ENCODE measurements around the gene TOP3A. TPM values are rescaled to one million over a fixed set of nuclear protein-coding genes. Genes with fewer than 3 reads are reported as not detected.

The TOP3A gene
- total and polyA plus RNA-seq, 2 experiments from 2014 or later, result 21.7 to 76.7 TPM

GRCh38 chr17:18315961-18316360 is 1.2 kb upstream of the TOP3A start:
- peak overlapping the region; percentile 99 for H3K4me3 ChIP-seq
- peaks cover 38% of the 10 kb centered on the region for H3K4me1 Mint-ChIP-seq
- H3K36me3 ChIP-seq (ENCODE audit: insufficient read depth), result peaks cover 11% of the 10 kb centered on the region; the same call in 1 of the 2 replicates
- TF ChIP-seq EZH2 (IDR thresholded peaks at IDR 0.05; ENCODE audit: low read depth, unreplicated experiment) (no peak), JUNB (IDR thresholded peaks at IDR 0.05; ENCODE audit: unreplicated experiment) (no peak), NANOG (IDR thresholded peaks at IDR 0.05; ENCODE audit: borderline replicate concordance) (no peak), POLR2AphosphoS5 (IDR thresholded peaks at IDR 0.05; ENCODE audit: low read depth) (no peak), EZH2phosphoT487 (IDR thresholded peaks at IDR 0.05; ENCODE audit: unreplicated experiment) (no peak), CTCF (conservative IDR thresholded peaks at IDR 0.05; ENCODE audit: low read depth in 2 of 2) (no peak), ETS1 (IDR thresholded peaks at IDR 0.05) (no peak), REST (IDR thresholded peaks at IDR 0.05; ENCODE audit: unreplicated experiment) (no peak)
- H3K36me3 Mint-ChIP-seq (ENCODE audit: low read depth), result peaks cover 49% of the 10 kb centered on the region
- H3K27me3 ChIP-seq (ENCODE audit: insufficient read depth), result no peaks in the 10 kb centered on the region
- ATAC-seq (no peak), DNase-seq (ENCODE audit: low spot score) (no peak)
- peaks cover 23% of the 10 kb centered on the region for H3K27me3 Mint-ChIP-seq (ENCODE audit: insufficient read depth, low read depth, poor library complexity)
- peak overlapping the region; percentile 88 for H3K4me3 Mint-ChIP-seq
- H4K20me1 ChIP-seq (replicated peaks; ENCODE audit: insufficient read depth), result peaks cover 21% of the 10 kb centered on the region
- H3K27ac ChIP-seq (ENCODE audit: low read depth), result peak overlapping the region; percentile 100; the same call in 1 of the 2 replicates
- H2AFZ ChIP-seq, result no peak overlapping the region
- H3K27ac Mint-ChIP-seq, result peak overlapping the region; percentile 99
- peaks cover 7% of the 10 kb centered on the region; the same call in 1 of the 3 replicates for H3K9me3 Mint-ChIP-seq
- H3F3A ChIP-seq (replicated peaks; ENCODE audit: low read depth), result 0 out of 2 replicates have a peak, but pooled peaks cover 6% of the 10 kb centered on the region
- H3K4me2 ChIP-seq, result peak overlapping the region; percentile 100
- H3K9me2 ChIP-seq (ENCODE audit: insufficient read depth), result no peaks in the 10 kb centered on the region
- peaks cover 83% of the 10 kb centered on the region for H3K79me2 ChIP-seq (replicated peaks; ENCODE audit: insufficient read depth)
- H3K4me1 ChIP-seq (ENCODE audit: insufficient read depth), result peaks cover 17% of the 10 kb centered on the region; the same call in 1 of the 2 replicates

- peak overlapping the region; percentile 100 for H3K4me2 ChIP-seq
- Mint-ChIP-seq H3K9me3 (peaks cover 7% of the 10 kb centered on the region; the same call in 1 of the 3 replicates), H3K27ac (peak overlapping the region; percentile 99), H3K27me3 (ENCODE audit: insufficient read depth, low read depth, poor library complexity) (peaks cover 24% of the 10 kb centered on the region), H3K4me1 (peaks cover 38% of the 10 kb centered on the region), H3K36me3 (ENCODE audit: low read depth) (peaks cover 54% of the 10 kb centered on the region), H3K4me3 (peak overlapping the region; percentile 88)
- peak overlapping the region; percentile 90 for H2AFZ ChIP-seq
- no peaks in the 10 kb centered on the region for H3K9me2 ChIP-seq (ENCODE audit: insufficient read depth)
- H3F3A ChIP-seq (replicated peaks; ENCODE audit: low read depth), result 0 out of 2 replicates have a peak, but pooled peaks cover 6% of the 10 kb centered on the region
- DNase-seq (ENCODE audit: low spot score), result no peak
- peak overlapping the region; percentile 100 for H3K27ac ChIP-seq (ENCODE audit: low read depth)
- no peaks in the 10 kb centered on the region for H3K27me3 ChIP-seq (ENCODE audit: insufficient read depth)
- H3K36me3 ChIP-seq (ENCODE audit: insufficient read depth), result peaks cover 11% of the 10 kb centered on the region; the same call in 1 of the 2 replicates
- H3K4me1 ChIP-seq (ENCODE audit: insufficient read depth), result peaks cover 17% of the 10 kb centered on the region; the same call in 1 of the 2 replicates
- peaks cover 83% of the 10 kb centered on the region for H3K79me2 ChIP-seq (replicated peaks; ENCODE audit: insufficient read depth)
- H4K20me1 ChIP-seq (replicated peaks; ENCODE audit: insufficient read depth), result peaks cover 21% of the 10 kb centered on the region
- H3K4me3 ChIP-seq, result peak overlapping the region; percentile 99
- ATAC-seq, result no peak
- TF ChIP-seq STAT1 (IDR thresholded peaks at IDR 0.05; ENCODE audit: unreplicated experiment), result no peak
- no peak for TF ChIP-seq CREB1 (CRISPR knock-in tag; IDR thresholded peaks at IDR 0.05; ENCODE audit: low read depth)
- no peak for TF ChIP-seq ZNF331 (CRISPR knock-in tag; IDR thresholded peaks at IDR 0.05; ENCODE audit: low read depth)
- TF ChIP-seq JUNB (IDR thresholded peaks at IDR 0.05; ENCODE audit: unreplicated experiment), result no peak
- no peak for TF ChIP-seq CTCF (conservative IDR thresholded peaks at IDR 0.05; ENCODE audit: low read depth in 2 of 2)
- TF ChIP-seq ZNF114 (CRISPR knock-in tag; IDR thresholded peaks at IDR 0.05), result no peak
- no peak for TF ChIP-seq ETS1 (IDR thresholded peaks at IDR 0.05)
- no peak for TF ChIP-seq POLR2AphosphoS5 (IDR thresholded peaks at IDR 0.05; ENCODE audit: low read depth)
- no peak for TF ChIP-seq NANOG (IDR thresholded peaks at IDR 0.05; ENCODE audit: borderline replicate concordance)
These were observed 748 bp upstream of the TOP3A start for GRCh38 chr17:18315562-18315922.

Measured in GM23338 (cell line).